Peyer's patch (tissue), 4 donors: ENCODE data around the gene ANKRD35.

Experiments used
- POLR2A ChIP-seq, 2 donors: fragments of 450-650 bp; IDR thresholded peaks; one replicate each; pipeline ENCODE4 v1.5.1; 2017; ENCODE audit warnings: antibody characterized with exemption in 2 of 2, mild to moderate bottlenecking in 2 of 2, moderate library complexity in 2 of 2
- TF ChIP-seq, protein P1 (sequence below), 6 experiments: fragments of 450-650 bp in 4 of 6; fragments of 200-600 bp in 2 of 6; sonication (generic) in 1 of 6; IDR thresholded peaks; one replicate each; pipeline ENCODE4 v1.5.1; 2017 to 2019; ENCODE audit warnings: antibody characterized with exemption in 6 of 6, mild to moderate bottlenecking in 3 of 6, moderate library complexity in 1 of 6

- TF ChIP-seq, protein P1, sequence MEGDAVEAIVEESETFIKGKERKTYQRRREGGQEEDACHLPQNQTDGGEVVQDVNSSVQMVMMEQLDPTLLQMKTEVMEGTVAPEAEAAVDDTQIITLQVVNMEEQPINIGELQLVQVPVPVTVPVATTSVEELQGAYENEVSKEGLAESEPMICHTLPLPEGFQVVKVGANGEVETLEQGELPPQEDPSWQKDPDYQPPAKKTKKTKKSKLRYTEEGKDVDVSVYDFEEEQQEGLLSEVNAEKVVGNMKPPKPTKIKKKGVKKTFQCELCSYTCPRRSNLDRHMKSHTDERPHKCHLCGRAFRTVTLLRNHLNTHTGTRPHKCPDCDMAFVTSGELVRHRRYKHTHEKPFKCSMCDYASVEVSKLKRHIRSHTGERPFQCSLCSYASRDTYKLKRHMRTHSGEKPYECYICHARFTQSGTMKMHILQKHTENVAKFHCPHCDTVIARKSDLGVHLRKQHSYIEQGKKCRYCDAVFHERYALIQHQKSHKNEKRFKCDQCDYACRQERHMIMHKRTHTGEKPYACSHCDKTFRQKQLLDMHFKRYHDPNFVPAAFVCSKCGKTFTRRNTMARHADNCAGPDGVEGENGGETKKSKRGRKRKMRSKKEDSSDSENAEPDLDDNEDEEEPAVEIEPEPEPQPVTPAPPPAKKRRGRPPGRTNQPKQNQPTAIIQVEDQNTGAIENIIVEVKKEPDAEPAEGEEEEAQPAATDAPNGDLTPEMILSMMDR (IDR thresholded peaks at IDR 0.05): no peak
- no peak for TF ChIP-seq POLR2A (IDR thresholded peaks at IDR 0.05)
Observed at GRCh38 chr1:145879775-145880174, 5.9 kb downstream of the ANKRD35 start.
